ENCODE data around the gene TRIM74. TPM values are rescaled to one million over a fixed set of nuclear protein-coding genes. Genes with fewer than 3 reads are reported as not detected.
A peak's percentile ranks its signal among the peaks of the same experiment; 100 is the strongest.
"Not testable (repeated sequence)": the region's sequence is repeated elsewhere in the genome, so short reads cannot be mapped to it uniquely, and the experiment has no call there.

Gene TRIM74
- total RNA-seq, 1 experiment from 2014 or later = 1.0 TPM

DNA sequence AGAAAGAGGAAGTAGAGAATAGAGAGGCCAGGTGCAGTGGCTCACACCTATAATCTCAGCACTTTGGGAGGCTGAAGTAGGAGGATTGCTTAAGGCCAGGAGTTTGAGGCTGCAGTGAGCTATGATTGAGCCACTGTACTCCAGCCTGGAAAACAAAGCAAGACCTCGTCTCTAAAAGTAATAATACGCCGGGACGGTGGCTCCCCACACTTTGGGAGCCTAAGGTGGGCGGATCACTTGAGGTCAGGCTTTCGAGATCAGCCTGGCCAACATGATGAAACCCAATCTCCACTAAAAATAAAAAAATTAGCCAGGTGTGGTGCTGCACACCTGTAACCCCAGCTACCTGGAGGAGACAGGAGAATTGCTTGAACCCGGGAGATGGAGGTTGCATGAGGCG lies 26.2 kb upstream of the TRIM74 start:
- POLR2A ChIA-PET; H3K9me2 ChIP-seq (ENCODE audit: insufficient read depth); RAD21 ChIA-PET (ENCODE audit: low non-redundant PET in 1 of 2, low total read pairs in 2 of 2, uncharacterized antibody in 2 of 2, unreplicated experiment in 2 of 2); H4K20me1 ChIP-seq (ENCODE audit: insufficient read depth); CTCF ChIA-PET; H3K9me3 ChIP-seq (ENCODE audit: control insufficient read depth in 1 of 2, insufficient read depth in 1 of 2, low read depth in 1 of 2, low read length in 2 of 2); ATAC-seq; H3K4me3 ChIP-seq (replicated peaks in 1 of 2; ENCODE audit: low read depth in 1 of 2, low read length in 2 of 2); H3K79me2 ChIP-seq (ENCODE audit: insufficient read depth, low read length); H2AFZ ChIP-seq (ENCODE audit: low read depth, low read length, poor library complexity, severe bottlenecking); intact Hi-C loops (cut with micrococcal nuclease); H3K36me3 ChIP-seq (ENCODE audit: control insufficient read depth in 1 of 2, insufficient read depth in 2 of 2, low read length in 2 of 2); H3K4me2 ChIP-seq (ENCODE audit: low read length); H3K9ac ChIP-seq (ENCODE audit: low read length); DNase-seq (ENCODE audit: low read depth, low spot score); BruUV-seq (replicated peaks); H3K27ac ChIP-seq (ENCODE audit: low read depth, low read length); H3K4me1 ChIP-seq (ENCODE audit: control insufficient read depth in 1 of 2, insufficient read depth in 2 of 2, low read length in 2 of 2); H3K27me3 ChIP-seq (ENCODE audit: insufficient read depth, low read length): not testable (repeated sequence)

DNA sequence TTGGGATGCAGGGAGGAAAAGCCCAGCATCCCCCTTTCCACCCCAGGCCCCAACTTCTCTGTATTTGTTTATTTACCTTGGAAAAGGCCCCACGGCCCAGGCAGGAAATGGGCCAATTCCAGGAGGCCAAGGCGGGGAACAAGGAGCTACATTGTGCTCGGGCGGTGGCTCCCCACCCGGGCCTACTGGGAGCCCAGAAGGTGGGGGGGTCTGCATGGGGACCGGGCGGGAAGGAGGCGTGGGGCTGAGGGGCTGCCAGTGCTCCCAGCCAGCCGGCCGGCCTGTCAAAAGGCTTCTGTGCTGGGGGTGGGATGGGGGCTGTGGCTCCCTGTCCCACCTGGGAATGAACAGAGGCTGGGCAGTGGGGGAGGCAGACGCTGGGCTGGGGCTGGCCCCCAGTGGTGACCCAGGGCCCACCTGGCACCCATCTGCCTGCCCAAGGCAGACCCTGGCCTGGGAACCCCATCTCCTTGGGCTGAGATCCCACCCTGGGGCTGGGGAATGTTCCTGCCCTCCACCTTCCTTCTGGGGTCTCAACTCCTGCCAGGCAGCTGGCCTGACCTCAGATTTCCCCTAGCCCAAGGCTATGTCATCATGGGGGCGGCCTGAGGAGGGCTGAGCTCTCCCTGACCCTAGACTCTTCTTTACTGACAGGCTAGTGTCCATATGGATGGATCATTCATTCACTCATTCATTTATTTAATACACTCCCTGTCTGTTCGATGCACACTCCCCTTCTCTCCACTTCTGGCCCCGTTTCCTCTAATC lies 21.1 kb upstream of the TRIM74 start:
- CTCF ChIA-PET; H3K27me3 ChIP-seq (ENCODE audit: insufficient read depth, low read length); H4K20me1 ChIP-seq (ENCODE audit: insufficient read depth); H3K9me3 ChIP-seq (ENCODE audit: control insufficient read depth in 1 of 2, insufficient read depth in 1 of 2, low read depth in 1 of 2, low read length in 2 of 2); H3K27ac ChIP-seq (ENCODE audit: low read depth, low read length); H2AFZ ChIP-seq (ENCODE audit: low read depth, low read length, poor library complexity, severe bottlenecking); DNase-seq (ENCODE audit: low read depth, low spot score); H3K36me3 ChIP-seq (ENCODE audit: control insufficient read depth in 1 of 2, insufficient read depth in 2 of 2, low read length in 2 of 2); H3K79me2 ChIP-seq (ENCODE audit: insufficient read depth, low read length); H3K4me2 ChIP-seq (ENCODE audit: low read length); BruUV-seq (replicated peaks); RAD21 ChIA-PET (ENCODE audit: low non-redundant PET in 1 of 2, low total read pairs in 2 of 2, uncharacterized antibody in 2 of 2, unreplicated experiment in 2 of 2); H3K4me1 ChIP-seq (ENCODE audit: control insufficient read depth in 1 of 2, insufficient read depth in 2 of 2, low read length in 2 of 2); intact Hi-C loops (cut with micrococcal nuclease); H3K9me2 ChIP-seq (ENCODE audit: insufficient read depth); H3K4me3 ChIP-seq (replicated peaks in 1 of 2; ENCODE audit: low read depth in 1 of 2, low read length in 2 of 2); H3K9ac ChIP-seq (ENCODE audit: low read length); POLR2A ChIA-PET: not testable (repeated sequence)
- peak; percentile 42 for ATAC-seq

DNA sequence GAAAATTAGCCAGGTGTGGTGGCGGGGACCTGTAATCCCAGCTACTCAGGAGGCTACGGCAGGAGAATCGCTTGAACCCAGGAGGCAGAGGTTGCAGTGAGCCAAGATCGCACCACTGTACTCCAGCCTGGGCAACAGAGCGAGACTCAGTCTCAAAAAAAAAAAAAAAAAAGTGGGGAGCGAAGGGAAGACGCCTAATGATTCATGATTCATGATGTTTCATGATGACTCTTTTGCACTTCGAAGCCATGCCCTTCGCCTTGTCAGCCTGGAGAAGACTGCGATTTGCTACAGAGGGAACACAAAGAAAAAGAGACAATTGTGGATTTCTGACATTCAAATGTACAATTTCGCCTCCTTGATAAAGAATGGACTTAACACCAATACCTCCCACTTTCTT lies 12.8 kb upstream of the TRIM74 start:
- H3K27ac ChIP-seq (ENCODE audit: low read depth, low read length); H3K79me2 ChIP-seq (ENCODE audit: insufficient read depth, low read length); BruUV-seq (replicated peaks); H3K9me2 ChIP-seq (ENCODE audit: insufficient read depth); H3K4me2 ChIP-seq (ENCODE audit: low read length); H3K9ac ChIP-seq (ENCODE audit: low read length); H3K9me3 ChIP-seq (ENCODE audit: control insufficient read depth in 1 of 2, insufficient read depth in 1 of 2, low read depth in 1 of 2, low read length in 2 of 2); intact Hi-C loops (cut with micrococcal nuclease); H3K4me1 ChIP-seq (ENCODE audit: control insufficient read depth in 1 of 2, insufficient read depth in 2 of 2, low read length in 2 of 2); CTCF ChIA-PET; POLR2A ChIA-PET; RAD21 ChIA-PET (ENCODE audit: low non-redundant PET in 1 of 2, low total read pairs in 2 of 2, uncharacterized antibody in 2 of 2, unreplicated experiment in 2 of 2); H3K27me3 ChIP-seq (ENCODE audit: insufficient read depth, low read length); H4K20me1 ChIP-seq (ENCODE audit: insufficient read depth); H3K36me3 ChIP-seq (ENCODE audit: control insufficient read depth in 1 of 2, insufficient read depth in 2 of 2, low read length in 2 of 2); ATAC-seq; H3K4me3 ChIP-seq (replicated peaks in 1 of 2; ENCODE audit: low read depth in 1 of 2, low read length in 2 of 2); H2AFZ ChIP-seq (ENCODE audit: low read depth, low read length, poor library complexity, severe bottlenecking); DNase-seq (ENCODE audit: low read depth, low spot score): not testable (repeated sequence)

DNA sequence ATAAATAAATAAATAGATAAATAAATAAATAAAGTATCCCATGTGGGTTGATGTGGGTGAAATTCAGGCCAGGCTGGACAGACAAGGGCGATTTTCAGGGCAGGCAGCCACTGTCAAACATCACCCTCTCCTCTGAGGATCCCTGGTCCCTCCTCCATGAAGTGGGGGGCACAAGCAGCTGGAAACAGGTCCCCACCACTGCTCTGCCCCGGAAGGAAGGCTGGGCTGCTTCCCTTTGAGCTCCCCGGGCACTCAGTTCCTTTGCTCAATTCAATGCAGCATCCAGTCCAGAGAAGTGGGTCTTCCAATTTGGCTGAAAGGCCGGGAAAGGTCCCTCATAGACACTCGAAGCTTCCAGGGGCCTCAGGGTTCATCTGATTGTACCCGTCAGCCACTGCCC lies 11.1 kb upstream of the TRIM74 start:
- DNase-seq (ENCODE audit: low read depth, low spot score); H3K4me3 ChIP-seq (replicated peaks in 1 of 2; ENCODE audit: low read depth in 1 of 2, low read length in 2 of 2); BruUV-seq (replicated peaks); H3K27me3 ChIP-seq (ENCODE audit: insufficient read depth, low read length); H3K36me3 ChIP-seq (ENCODE audit: control insufficient read depth in 1 of 2, insufficient read depth in 2 of 2, low read length in 2 of 2); H3K9me3 ChIP-seq (ENCODE audit: control insufficient read depth in 1 of 2, insufficient read depth in 1 of 2, low read depth in 1 of 2, low read length in 2 of 2); POLR2A ChIA-PET; CTCF ChIA-PET; H3K27ac ChIP-seq (ENCODE audit: low read depth, low read length); ATAC-seq; RAD21 ChIA-PET (ENCODE audit: low non-redundant PET in 1 of 2, low total read pairs in 2 of 2, uncharacterized antibody in 2 of 2, unreplicated experiment in 2 of 2); H3K4me2 ChIP-seq (ENCODE audit: low read length); H4K20me1 ChIP-seq (ENCODE audit: insufficient read depth); H3K9me2 ChIP-seq (ENCODE audit: insufficient read depth); H3K9ac ChIP-seq (ENCODE audit: low read length); H3K4me1 ChIP-seq (ENCODE audit: control insufficient read depth in 1 of 2, insufficient read depth in 2 of 2, low read length in 2 of 2); H2AFZ ChIP-seq (ENCODE audit: low read depth, low read length, poor library complexity, severe bottlenecking); intact Hi-C loops (cut with micrococcal nuclease); H3K79me2 ChIP-seq (ENCODE audit: insufficient read depth, low read length): not testable (repeated sequence)
